Measurements from ENCODE around the gene CUBN. TPM values are rescaled to one million over a fixed set of nuclear protein-coding genes. Genes with fewer than 3 reads are reported as not detected.
A peak's percentile ranks its signal among the peaks of the same experiment; 100 is the strongest.

The CUBN gene
- total RNA-seq, 3 donors from 2014 or later (not counting 1 experiment from before 2014, with no cell fraction given) = 4.7 to 5.6 (median 5.1) TPM

GRCh38 chr10:16811292-16811691 lies 318.3 kb downstream of the CUBN start:
- 97% methylated on average over 3 of the region's 3 CpGs for WGBS (ENCODE audit: insufficient coverage)
- Mint-ChIP-seq H3K4me3 (no peak overlapping the region), H3K4me1 (peaks cover 33 to 36% of the 10 kb centered on the region in 2 donors), H3K27ac (no peak overlapping the region), H3K36me3 (peaks cover 6% of the 10 kb centered on the region), H3K27me3 (ENCODE audit: low read depth in 2 of 2) (no peaks in the 10 kb centered on the region), H3K9me3 (no peaks in the 10 kb centered on the region)
- Histone ChIP-seq H3K4me1 (ENCODE audit: control insufficient read depth, insufficient read depth, low read length) (peaks cover 9% of the 10 kb centered on the region), H3K9me3 (ENCODE audit: control insufficient read depth, insufficient read depth, low read length) (no peaks in the 10 kb centered on the region), H3K4me3 (ENCODE audit: low read length) (no peak overlapping the region), H3K27me3 (ENCODE audit: control insufficient read depth, insufficient read depth, low read length) (no peaks in the 10 kb centered on the region), H3K27ac (ENCODE audit: low read length) (no peak overlapping the region), H3K36me3 (ENCODE audit: control insufficient read depth, insufficient read depth, low read length) (peaks cover 2% of the 10 kb centered on the region)
- intact Hi-C loops (cut with micrococcal nuclease) = no loop called here
- ATAC-seq (no peak), DNase-seq (no peak)
- TF ChIP-seq CTCF (IDR thresholded peaks at IDR 0.05) = no peak

GRCh38 chr10:16809074-16809718 lies 320.4 kb downstream of the CUBN start:
- Histone ChIP-seq H3K9me3 (ENCODE audit: control insufficient read depth, insufficient read depth, low read length) (no peaks in the 10 kb centered on the region), H3K4me3 (ENCODE audit: low read length) (no peak overlapping the region), H3K4me1 (ENCODE audit: control insufficient read depth, insufficient read depth, low read length) (peaks cover 4% of the 10 kb centered on the region), H3K36me3 (ENCODE audit: control insufficient read depth, insufficient read depth, low read length) (peaks cover 2% of the 10 kb centered on the region), H3K27me3 (ENCODE audit: control insufficient read depth, insufficient read depth, low read length) (no peaks in the 10 kb centered on the region), H3K27ac (ENCODE audit: low read length) (no peak overlapping the region)
- 84% methylated on average over 6 of the region's 6 CpGs for WGBS (ENCODE audit: insufficient coverage)
- Mint-ChIP-seq H3K27ac (no peak overlapping the region), H3K36me3 (peaks cover 6% of the 10 kb centered on the region), H3K4me1 (peaks cover 15 to 24% of the 10 kb centered on the region in 2 donors), H3K9me3 (no peaks in the 10 kb centered on the region), H3K4me3 (no peak overlapping the region), H3K27me3 (ENCODE audit: low read depth in 2 of 2) (no peaks in the 10 kb centered on the region)
- peak; percentile 45 for TF ChIP-seq CTCF (IDR thresholded peaks at IDR 0.05)
- DNase-seq = peak in 1 of 2 donors; percentile 73
- ATAC-seq = peak; percentile 44 to 80 (median 75)
- intact Hi-C loops (cut with micrococcal nuclease) = no loop called here

GRCh38 chr10:16804123-16804522 lies 325.5 kb downstream of the CUBN start:
- ATAC-seq (no peak), DNase-seq (no peak)
- Mint-ChIP-seq H3K4me3 (no peak overlapping the region), H3K36me3 (no peaks in the 10 kb centered on the region), H3K27ac (no peak overlapping the region), H3K27me3 (ENCODE audit: low read depth in 2 of 2) (no peaks in the 10 kb centered on the region), H3K4me1 (peaks cover 26 to 42% of the 10 kb centered on the region in 2 donors), H3K9me3 (no peaks in the 10 kb centered on the region)
- intact Hi-C loops (cut with micrococcal nuclease) = no loop called here
- H3K36me3 ChIP-seq (ENCODE audit: control insufficient read depth, insufficient read depth, low read length) = no peaks in the 10 kb centered on the region
- no peaks in the 10 kb centered on the region for H3K27me3 ChIP-seq (ENCODE audit: control insufficient read depth, insufficient read depth, low read length)
- no peaks in the 10 kb centered on the region for H3K9me3 ChIP-seq (ENCODE audit: control insufficient read depth, insufficient read depth, low read length)
- no peak for TF ChIP-seq CTCF (IDR thresholded peaks at IDR 0.05)
- no peak overlapping the region for H3K4me3 ChIP-seq (ENCODE audit: low read length)
- no peak overlapping the region for H3K27ac ChIP-seq (ENCODE audit: low read length)
- H3K4me1 ChIP-seq (ENCODE audit: control insufficient read depth, insufficient read depth, low read length) = peaks cover 1% of the 10 kb centered on the region
- 94% methylated on average over 2 of the region's 4 CpGs for WGBS (ENCODE audit: insufficient coverage)

- no peaks in the 10 kb centered on the region for H3K4me1 ChIP-seq (ENCODE audit: control insufficient read depth, insufficient read depth, low read length)
- H3K27ac Mint-ChIP-seq = no peak overlapping the region
- H3K27ac ChIP-seq (ENCODE audit: low read length) = no peak overlapping the region
- intact Hi-C loops (cut with micrococcal nuclease) = no loop called here
- H3K36me3 Mint-ChIP-seq = no peaks in the 10 kb centered on the region
- no peaks in the 10 kb centered on the region for H3K9me3 Mint-ChIP-seq
- ATAC-seq (no peak), DNase-seq (no peak)
- H3K4me1 Mint-ChIP-seq = peaks cover 32 to 48% of the 10 kb centered on the region in 2 donors
- H3K27me3 ChIP-seq (ENCODE audit: control insufficient read depth, insufficient read depth, low read length) = no peaks in the 10 kb centered on the region
- no peaks in the 10 kb centered on the region for H3K36me3 ChIP-seq (ENCODE audit: control insufficient read depth, insufficient read depth, low read length)
- no peak overlapping the region for H3K4me3 ChIP-seq (ENCODE audit: low read length)
- WGBS (ENCODE audit: insufficient coverage) = 85% methylated on average over 2 of the region's 2 CpGs
- H3K27me3 Mint-ChIP-seq (ENCODE audit: low read depth in 2 of 2) = no peaks in the 10 kb centered on the region
- no peak overlapping the region for H3K4me3 Mint-ChIP-seq
- TF ChIP-seq CTCF (IDR thresholded peaks at IDR 0.05) = no peak
- H3K9me3 ChIP-seq (ENCODE audit: control insufficient read depth, insufficient read depth, low read length) = no peaks in the 10 kb centered on the region
These were observed 326.1 kb downstream of the CUBN start for GRCh38 chr10:16803464-16803863.

Data from natural killer cell (primary cell).